ENCODE results near the gene TMEM229B.

The TMEM229B gene

DNA sequence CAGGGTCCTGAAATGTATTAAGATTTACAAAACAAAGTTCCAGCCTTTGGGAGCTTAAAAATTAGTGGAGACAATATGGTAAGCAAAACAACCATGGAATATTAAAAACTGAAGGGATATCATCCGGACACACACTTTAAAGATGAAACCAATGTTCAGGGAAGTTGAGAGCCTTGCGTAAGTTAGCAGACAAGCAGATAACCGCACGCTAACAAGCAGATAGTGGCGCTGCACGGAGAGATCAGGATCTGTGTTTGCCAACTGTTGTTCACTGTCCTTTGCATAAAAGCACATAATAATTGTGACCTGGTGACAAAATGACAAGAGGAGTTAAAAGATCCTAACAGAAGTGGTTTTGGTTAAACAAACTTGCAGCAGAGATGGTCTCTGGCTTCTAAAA is 14.3 kb upstream of the TMEM229B start:
- Histone ChIP-seq H3K27me3 (ENCODE audit: insufficient read depth, poor library complexity, severe bottlenecking) (no peaks in the 10 kb centered on the region), H3K4me3 (replicated peaks; ENCODE audit: insufficient read depth, low read length) (no peak overlapping the region), H3K27ac (replicated peaks) (no peak overlapping the region)
- no peak for DNase-seq (ENCODE audit: low read depth in 1 of 2, low spot score in 1 of 2)
- TF ChIP-seq POLR2AphosphoS5 (IDR thresholded peaks at IDR 0.05; ENCODE audit: low read depth) (no peak), GABPA (IDR thresholded peaks at IDR 0.05; ENCODE audit: low read depth) (no peak), SPI1 (IDR thresholded peaks at IDR 0.05; ENCODE audit: borderline replicate concordance, low read depth) (no peak)
- TF ChIP-seq, protein P1, sequence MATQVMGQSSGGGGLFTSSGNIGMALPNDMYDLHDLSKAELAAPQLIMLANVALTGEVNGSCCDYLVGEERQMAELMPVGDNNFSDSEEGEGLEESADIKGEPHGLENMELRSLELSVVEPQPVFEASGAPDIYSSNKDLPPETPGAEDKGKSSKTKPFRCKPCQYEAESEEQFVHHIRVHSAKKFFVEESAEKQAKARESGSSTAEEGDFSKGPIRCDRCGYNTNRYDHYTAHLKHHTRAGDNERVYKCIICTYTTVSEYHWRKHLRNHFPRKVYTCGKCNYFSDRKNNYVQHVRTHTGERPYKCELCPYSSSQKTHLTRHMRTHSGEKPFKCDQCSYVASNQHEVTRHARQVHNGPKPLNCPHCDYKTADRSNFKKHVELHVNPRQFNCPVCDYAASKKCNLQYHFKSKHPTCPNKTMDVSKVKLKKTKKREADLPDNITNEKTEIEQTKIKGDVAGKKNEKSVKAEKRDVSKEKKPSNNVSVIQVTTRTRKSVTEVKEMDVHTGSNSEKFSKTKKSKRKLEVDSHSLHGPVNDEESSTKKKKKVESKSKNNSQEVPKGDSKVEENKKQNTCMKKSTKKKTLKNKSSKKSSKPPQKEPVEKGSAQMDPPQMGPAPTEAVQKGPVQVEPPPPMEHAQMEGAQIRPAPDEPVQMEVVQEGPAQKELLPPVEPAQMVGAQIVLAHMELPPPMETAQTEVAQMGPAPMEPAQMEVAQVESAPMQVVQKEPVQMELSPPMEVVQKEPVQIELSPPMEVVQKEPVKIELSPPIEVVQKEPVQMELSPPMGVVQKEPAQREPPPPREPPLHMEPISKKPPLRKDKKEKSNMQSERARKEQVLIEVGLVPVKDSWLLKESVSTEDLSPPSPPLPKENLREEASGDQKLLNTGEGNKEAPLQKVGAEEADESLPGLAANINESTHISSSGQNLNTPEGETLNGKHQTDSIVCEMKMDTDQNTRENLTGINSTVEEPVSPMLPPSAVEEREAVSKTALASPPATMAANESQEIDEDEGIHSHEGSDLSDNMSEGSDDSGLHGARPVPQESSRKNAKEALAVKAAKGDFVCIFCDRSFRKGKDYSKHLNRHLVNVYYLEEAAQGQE (IDR thresholded peaks at IDR 0.05; ENCODE audit: insufficient replicate concordance, low read depth), result no peak
- TF ChIP-seq, protein P2, sequence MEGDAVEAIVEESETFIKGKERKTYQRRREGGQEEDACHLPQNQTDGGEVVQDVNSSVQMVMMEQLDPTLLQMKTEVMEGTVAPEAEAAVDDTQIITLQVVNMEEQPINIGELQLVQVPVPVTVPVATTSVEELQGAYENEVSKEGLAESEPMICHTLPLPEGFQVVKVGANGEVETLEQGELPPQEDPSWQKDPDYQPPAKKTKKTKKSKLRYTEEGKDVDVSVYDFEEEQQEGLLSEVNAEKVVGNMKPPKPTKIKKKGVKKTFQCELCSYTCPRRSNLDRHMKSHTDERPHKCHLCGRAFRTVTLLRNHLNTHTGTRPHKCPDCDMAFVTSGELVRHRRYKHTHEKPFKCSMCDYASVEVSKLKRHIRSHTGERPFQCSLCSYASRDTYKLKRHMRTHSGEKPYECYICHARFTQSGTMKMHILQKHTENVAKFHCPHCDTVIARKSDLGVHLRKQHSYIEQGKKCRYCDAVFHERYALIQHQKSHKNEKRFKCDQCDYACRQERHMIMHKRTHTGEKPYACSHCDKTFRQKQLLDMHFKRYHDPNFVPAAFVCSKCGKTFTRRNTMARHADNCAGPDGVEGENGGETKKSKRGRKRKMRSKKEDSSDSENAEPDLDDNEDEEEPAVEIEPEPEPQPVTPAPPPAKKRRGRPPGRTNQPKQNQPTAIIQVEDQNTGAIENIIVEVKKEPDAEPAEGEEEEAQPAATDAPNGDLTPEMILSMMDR (IDR thresholded peaks at IDR 0.05; ENCODE audit: insufficient read depth, low read length), result no peak

DNA sequence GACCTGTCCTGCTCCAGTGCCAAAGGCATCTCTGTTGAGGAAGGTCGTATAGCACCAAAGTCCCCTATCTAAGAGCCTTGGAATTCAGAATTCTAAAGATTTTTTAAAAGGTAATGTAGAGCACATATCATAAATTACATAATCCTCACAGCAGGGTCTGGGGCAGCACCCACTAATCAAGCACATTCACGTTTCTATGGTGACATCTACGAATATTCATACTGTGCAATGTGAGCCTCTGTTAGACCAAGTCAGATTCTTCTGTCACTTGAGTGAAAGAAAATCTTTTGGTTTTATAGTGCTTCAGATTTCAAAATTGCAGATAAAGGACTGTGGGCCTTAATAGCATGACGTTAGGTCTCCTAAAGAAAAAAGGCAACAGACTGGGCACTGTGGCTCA is 13.1 kb upstream of the TMEM229B start:
- Histone ChIP-seq H3K4me3 (replicated peaks; ENCODE audit: insufficient read depth, low read length) (no peak overlapping the region), H3K27me3 (ENCODE audit: insufficient read depth, poor library complexity, severe bottlenecking) (no peaks in the 10 kb centered on the region), H3K27ac (replicated peaks) (no peak overlapping the region)
- no peak for DNase-seq (ENCODE audit: low read depth in 1 of 2, low spot score in 1 of 2)
- TF ChIP-seq GABPA (IDR thresholded peaks at IDR 0.05; ENCODE audit: low read depth), result no peak
- TF ChIP-seq, protein P2 (IDR thresholded peaks at IDR 0.05; ENCODE audit: insufficient read depth, low read length), result no peak
- TF ChIP-seq SPI1 (IDR thresholded peaks at IDR 0.05; ENCODE audit: borderline replicate concordance, low read depth), result no peak
- TF ChIP-seq POLR2AphosphoS5 (IDR thresholded peaks at IDR 0.05; ENCODE audit: low read depth), result no peak
- TF ChIP-seq, protein P1 (IDR thresholded peaks at IDR 0.05; ENCODE audit: insufficient replicate concordance, low read depth), result no peak

DNA sequence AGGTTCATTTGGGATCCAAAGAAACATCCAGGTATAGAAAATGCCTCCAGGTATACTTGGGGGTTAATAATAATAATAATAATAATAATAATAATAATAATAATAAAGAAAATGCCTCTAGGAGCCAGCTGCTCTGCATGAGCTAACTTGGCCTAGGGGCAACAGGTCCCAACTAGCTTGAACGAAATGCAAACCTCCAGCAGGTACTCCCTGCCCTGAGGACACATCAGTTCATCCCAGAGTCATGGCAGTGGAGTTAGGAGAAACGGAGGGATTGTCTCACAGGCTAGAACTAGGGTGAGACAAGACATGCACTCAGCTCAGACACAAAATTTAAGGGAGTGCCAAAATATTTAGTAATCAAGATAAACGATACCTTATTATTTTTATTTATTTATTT is 12.5 kb upstream of the TMEM229B start:
- H3K4me3 ChIP-seq (replicated peaks; ENCODE audit: insufficient read depth, low read length), result no peak overlapping the region
- no peak overlapping the region for H3K27ac ChIP-seq (replicated peaks)
- TF ChIP-seq POLR2AphosphoS5 (IDR thresholded peaks at IDR 0.05; ENCODE audit: low read depth) (no peak), SPI1 (IDR thresholded peaks at IDR 0.05; ENCODE audit: borderline replicate concordance, low read depth) (no peak), GABPA (IDR thresholded peaks at IDR 0.05; ENCODE audit: low read depth) (no peak)
- TF ChIP-seq, protein P1 (IDR thresholded peaks at IDR 0.05; ENCODE audit: insufficient replicate concordance, low read depth), result no peak
- TF ChIP-seq, protein P2 (IDR thresholded peaks at IDR 0.05; ENCODE audit: insufficient read depth, low read length), result no peak
- no peaks in the 10 kb centered on the region for H3K27me3 ChIP-seq (ENCODE audit: insufficient read depth, poor library complexity, severe bottlenecking)
- no peak for DNase-seq (ENCODE audit: low read depth in 1 of 2, low spot score in 1 of 2)
